GM06990 (cell line): ENCODE data around the gene CACTIN.

Experiments
- DNase-seq: peaks from one replicate; pipeline ENCODE4 v3.0.0-alpha.2; 2011; ENCODE audit not compliant: insufficient read length; ENCODE audit errors: extremely low read depth
- H3K27me3 ChIP-seq: replicated peaks from 2 replicates; pipeline ENCODE4 v1.6.0; 2011; ENCODE audit warnings: low read length; ENCODE audit not compliant: control insufficient read depth, insufficient read depth
- H3K36me3 ChIP-seq: 2 replicates; pipeline ENCODE4 v1.5.1; 2011; ENCODE audit warnings: low read length; ENCODE audit not compliant: control insufficient read depth, insufficient read depth
- H3K4me3 ChIP-seq: replicated peaks from 2 replicates; pipeline ENCODE4 v1.5.1; 2011; ENCODE audit warnings: low read depth, mild to moderate bottlenecking, control low read depth, low read length
- TF ChIP-seq, protein P1 (sequence below): IDR thresholded peaks from 2 replicates; pipeline ENCODE4 v1.5.1; 2011; ENCODE audit warnings: low read length, control low read depth, mild to moderate bottlenecking, inconsistent platforms; ENCODE audit not compliant: insufficient read depth, poor library complexity, severe bottlenecking

CACTIN gene

DNA sequence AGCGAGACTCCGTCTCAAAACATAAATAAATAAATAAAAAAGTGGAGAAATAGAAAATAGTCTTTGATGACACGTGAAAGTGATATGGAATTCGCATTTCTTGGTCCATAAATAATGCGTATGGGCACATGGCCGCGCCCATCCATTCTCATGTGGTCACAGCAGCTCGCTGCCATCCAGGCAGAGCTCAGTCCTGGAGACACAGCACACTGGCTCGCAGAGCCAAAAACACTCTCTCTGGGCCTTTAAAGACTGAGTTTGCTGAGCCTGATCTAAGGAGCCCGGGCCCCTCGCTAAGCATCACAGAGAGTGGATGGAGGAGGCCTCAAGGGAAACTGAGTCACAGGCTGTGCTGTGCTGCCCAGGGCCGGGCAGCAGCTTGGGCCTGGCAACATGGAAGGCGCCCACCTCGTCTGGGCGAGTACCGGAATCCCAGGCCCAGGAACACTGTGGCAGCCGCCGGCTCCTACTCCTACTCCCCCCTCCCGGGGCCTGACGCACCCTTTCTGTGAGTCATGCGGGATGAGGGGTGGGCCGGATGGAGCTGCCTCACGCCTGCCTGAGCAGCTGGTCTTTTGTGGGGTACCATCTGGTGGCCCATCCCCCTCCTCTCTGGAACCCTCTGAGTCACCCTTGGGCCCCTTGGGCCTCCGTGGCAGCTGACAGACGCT lies 28.9 kb upstream of the CACTIN start:
- Histone ChIP-seq H3K27me3 (no peaks in the 10 kb centered on the region), H3K4me3 (no peak overlapping the region), H3K36me3 (peaks cover 30% of the 10 kb centered on the region)
- TF ChIP-seq, protein P1, sequence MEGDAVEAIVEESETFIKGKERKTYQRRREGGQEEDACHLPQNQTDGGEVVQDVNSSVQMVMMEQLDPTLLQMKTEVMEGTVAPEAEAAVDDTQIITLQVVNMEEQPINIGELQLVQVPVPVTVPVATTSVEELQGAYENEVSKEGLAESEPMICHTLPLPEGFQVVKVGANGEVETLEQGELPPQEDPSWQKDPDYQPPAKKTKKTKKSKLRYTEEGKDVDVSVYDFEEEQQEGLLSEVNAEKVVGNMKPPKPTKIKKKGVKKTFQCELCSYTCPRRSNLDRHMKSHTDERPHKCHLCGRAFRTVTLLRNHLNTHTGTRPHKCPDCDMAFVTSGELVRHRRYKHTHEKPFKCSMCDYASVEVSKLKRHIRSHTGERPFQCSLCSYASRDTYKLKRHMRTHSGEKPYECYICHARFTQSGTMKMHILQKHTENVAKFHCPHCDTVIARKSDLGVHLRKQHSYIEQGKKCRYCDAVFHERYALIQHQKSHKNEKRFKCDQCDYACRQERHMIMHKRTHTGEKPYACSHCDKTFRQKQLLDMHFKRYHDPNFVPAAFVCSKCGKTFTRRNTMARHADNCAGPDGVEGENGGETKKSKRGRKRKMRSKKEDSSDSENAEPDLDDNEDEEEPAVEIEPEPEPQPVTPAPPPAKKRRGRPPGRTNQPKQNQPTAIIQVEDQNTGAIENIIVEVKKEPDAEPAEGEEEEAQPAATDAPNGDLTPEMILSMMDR = no peak
- peak; percentile 58 for DNase-seq

DNA sequence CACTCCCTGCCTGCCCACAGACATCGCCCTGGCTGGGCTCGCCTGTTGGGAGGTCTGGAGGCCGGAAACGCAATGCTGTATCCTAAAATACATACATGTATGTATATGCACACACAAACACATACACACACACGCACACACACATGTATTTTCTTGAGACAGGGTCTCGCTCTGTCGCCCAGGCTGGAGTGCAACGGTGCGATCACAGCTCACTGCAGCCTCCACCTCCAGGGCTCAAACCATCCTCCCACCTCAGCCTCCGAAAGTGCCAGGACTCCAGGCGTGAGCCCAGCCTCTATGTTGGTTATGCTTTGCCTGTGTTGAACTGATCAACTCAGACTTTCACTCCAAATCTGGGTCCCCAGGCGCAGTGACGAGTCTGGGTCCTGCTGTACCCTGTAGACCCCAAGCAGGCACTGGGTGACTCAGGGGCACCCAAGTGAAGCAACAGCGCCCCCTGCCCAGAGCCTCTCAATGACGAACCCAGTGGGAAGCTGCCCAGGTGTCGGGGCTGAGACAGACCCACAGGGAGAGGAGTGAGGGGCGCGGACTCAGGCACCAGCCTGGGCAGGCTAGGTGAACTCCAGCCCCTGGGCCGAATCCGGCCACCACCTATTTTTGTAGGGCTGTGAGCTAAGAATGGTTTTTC lies 27.4 kb upstream of the CACTIN start:
- Histone ChIP-seq H3K4me3 (no peak overlapping the region), H3K27me3 (no peaks in the 10 kb centered on the region), H3K36me3 (peaks cover 28% of the 10 kb centered on the region)
- DNase-seq = no peak
- TF ChIP-seq, protein P1 = peak; percentile 30

DNA sequence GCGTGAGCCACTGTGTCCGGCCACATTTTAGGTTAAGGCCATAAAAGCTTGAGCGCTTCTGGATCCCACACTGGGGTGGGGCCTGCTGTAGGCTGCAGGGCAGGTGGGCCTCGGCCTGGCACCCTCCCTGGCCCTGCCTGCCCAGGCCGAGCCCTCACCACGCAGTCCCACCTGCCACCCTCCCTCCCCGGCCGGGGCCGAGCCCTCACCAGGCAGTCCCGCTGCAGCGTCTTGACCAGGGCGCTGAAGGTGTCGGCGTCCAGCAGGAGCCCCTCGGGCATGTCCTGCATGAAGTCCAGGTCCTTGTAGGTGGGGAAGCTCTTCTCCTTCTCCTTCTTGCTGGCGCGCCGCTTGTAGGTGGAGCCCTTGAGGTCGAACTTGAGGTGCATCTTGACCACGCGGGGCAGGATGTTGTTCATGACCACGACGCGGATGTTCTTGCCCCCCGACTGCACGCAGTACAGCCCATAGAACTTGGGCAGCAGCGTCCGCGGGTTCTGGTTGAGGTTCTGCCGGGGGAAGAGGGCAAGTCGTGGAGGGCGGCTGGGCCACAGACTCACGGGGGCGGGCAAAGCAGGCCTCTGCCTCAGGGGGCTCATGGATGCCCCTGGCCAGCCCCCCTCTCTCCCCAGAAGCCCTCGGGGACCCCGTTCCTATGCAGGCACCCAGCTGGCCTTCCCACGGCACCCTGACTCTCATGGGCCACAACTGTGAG lies 26.6 kb upstream of the CACTIN start:
- no peak overlapping the region for H3K4me3 ChIP-seq
- no peaks in the 10 kb centered on the region for H3K27me3 ChIP-seq
- no peak for DNase-seq
- TF ChIP-seq, protein P1 = no peak
- H3K36me3 ChIP-seq = peaks cover 26% of the 10 kb centered on the region

DNA sequence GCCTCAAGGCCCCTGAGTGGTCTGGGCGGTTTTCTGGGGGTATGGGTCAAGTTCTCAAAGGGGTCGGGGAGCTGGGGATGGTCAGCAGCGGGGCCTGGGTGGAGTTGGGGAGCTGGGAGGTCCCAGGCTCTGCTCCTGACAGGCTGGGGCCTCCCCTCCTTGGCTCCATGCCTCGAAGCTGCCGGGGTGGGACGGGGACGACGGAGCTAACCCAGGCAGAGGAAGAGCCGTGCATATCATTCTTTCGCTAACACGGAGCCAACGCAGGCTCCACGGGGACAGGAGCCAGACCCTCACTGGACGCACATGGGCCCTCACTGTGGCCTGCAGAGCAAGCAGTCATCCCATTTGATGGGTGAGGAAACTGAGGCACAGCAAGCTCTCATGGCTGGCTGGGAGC lies 25.8 kb upstream of the CACTIN start:
- H3K36me3 ChIP-seq = peaks cover 22% of the 10 kb centered on the region
- TF ChIP-seq, protein P1 = no peak
- H3K27me3 ChIP-seq = no peaks in the 10 kb centered on the region
- H3K4me3 ChIP-seq = no peak overlapping the region
- DNase-seq = no peak

DNA sequence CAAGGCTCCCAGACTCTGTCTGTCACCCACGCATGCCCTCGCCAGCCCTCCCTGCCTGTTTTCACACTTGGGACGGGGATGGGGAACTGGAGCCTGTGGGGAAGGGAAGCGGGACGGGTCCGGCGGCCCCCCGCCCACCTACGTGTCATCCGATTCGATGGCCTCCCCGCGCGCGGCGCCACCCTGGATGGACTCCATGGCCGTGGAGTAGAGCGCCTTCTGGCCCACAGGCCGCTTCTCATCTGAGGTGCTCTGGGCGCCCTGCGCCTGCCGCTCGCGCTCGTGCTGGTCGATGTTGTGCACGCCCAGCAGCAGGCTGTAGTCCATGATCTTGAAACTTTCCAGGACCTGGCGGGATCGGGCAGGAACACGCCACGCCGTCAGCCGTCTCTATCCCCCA lies 25.1 kb upstream of the CACTIN start:
- no peak overlapping the region for H3K4me3 ChIP-seq
- H3K36me3 ChIP-seq = peaks cover 16% of the 10 kb centered on the region
- no peaks in the 10 kb centered on the region for H3K27me3 ChIP-seq
- TF ChIP-seq, protein P1 = no peak
- no peak for DNase-seq
